Activated CD8-positive, alpha-beta T cell treated with anti-CD3 and anti-CD28 coated beads for 36 hours (primary cell): ENCODE results near the gene BMPR2. TPM values are rescaled to one million over a fixed set of nuclear protein-coding genes. Genes with fewer than 3 reads are reported as not detected.
"Not testable (repeated sequence)": the region's sequence is repeated elsewhere in the genome, so short reads cannot be mapped to it uniquely, and the experiment has no call there.

Experiments used
- ATAC-seq: fragments of 200-7000 bp; cut with Tn5 transposase; one replicate; pipeline ENCODE4 v1.10.0; 2021; ENCODE audit warnings: mild to moderate bottlenecking, moderate library complexity
- CTCF ChIA-PET: fragments of 350-600 bp; sonication (Branson Sonifier 250); formaldehyde crosslinking; loops from one replicate; lab custom pipeline; 2021; ENCODE audit warnings: antibody characterized with exemption; lab: Charles Lee
- POLR2A ChIA-PET: fragments of 350-600 bp; sonication (Branson Sonifier 250); formaldehyde crosslinking; loops from one replicate; lab custom pipeline; 2021; ENCODE audit warnings: antibody characterized with exemption; lab: Charles Lee
- DNase-seq: peaks from one replicate; pipeline ENCODE4 v3.0.0-alpha.2; 2020
- H3K27ac Mint-ChIP-seq: one replicate; pipeline ENCODE4 v1.8.0; 2021; ENCODE audit warnings: mild to moderate bottlenecking, mixed read lengths
- H3K27me3 Mint-ChIP-seq: one replicate; pipeline ENCODE4 v1.8.0; 2021; ENCODE audit warnings: mixed read lengths
- H3K36me3 Mint-ChIP-seq: one replicate; pipeline ENCODE4 v1.8.0; 2021; ENCODE audit warnings: low read depth, mixed read lengths
- H3K4me1 Mint-ChIP-seq: one replicate; pipeline ENCODE4 v1.8.0; 2021; ENCODE audit warnings: low read depth, mixed read lengths
- H3K4me3 Mint-ChIP-seq: one replicate; pipeline ENCODE4 v1.8.0; 2021; ENCODE audit warnings: mild to moderate bottlenecking, moderate library complexity, mixed read lengths
- H3K9me3 Mint-ChIP-seq: one replicate; pipeline ENCODE4 v1.8.0; 2021; ENCODE audit warnings: mixed read lengths
- intact Hi-C: fragments of 100-400 bp; cut with micrococcal nuclease; formaldehyde crosslinking; loops from one replicate; pipeline ENCODE4 v1.10.0; 2022
- total RNA-seq, 2 experiments: library from RNA; stranded (reverse); gene quantifications; one replicate each; pipeline ENCODE4 v1.2.3, GENCODE V29; 2021
- TF ChIP-seq, protein P1 (sequence below): fragments of 200-600 bp; IDR thresholded peaks from one replicate; pipeline ENCODE4 v1.8.0; 2022; ENCODE audit warnings: antibody characterized with exemption, mild to moderate bottlenecking

Gene BMPR2
- total RNA-seq, 2 experiments from 2014 or later = 7.1 to 7.7 TPM

DNA sequence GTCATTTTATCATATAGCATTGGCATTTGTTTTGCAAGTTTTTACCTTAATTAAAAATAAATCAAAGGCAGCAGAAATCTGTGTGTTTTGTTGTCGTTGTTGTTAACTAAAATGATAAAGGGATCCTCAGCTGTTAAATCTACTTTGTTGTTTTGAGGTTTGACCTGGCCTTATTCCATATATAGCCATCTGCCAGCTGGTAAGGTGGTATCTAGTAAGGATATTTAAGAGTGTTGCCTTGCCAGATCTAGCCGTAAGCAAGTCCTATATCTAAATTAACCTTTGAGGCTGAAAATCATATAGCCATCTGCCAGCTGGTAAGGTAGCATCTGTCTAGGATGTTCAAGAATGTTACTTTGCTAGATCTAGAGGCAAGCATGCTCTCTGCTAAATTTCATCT, 56.6 kb downstream of the BMPR2 start:
- POLR2A ChIA-PET = no interaction called here
- H3K27ac Mint-ChIP-seq = no peak overlapping the region
- no peak for DNase-seq
- H3K27me3 Mint-ChIP-seq = no peaks in the 10 kb centered on the region
- intact Hi-C loops = no loop called here
- no peaks in the 10 kb centered on the region for H3K4me1 Mint-ChIP-seq
- TF ChIP-seq, protein P1, sequence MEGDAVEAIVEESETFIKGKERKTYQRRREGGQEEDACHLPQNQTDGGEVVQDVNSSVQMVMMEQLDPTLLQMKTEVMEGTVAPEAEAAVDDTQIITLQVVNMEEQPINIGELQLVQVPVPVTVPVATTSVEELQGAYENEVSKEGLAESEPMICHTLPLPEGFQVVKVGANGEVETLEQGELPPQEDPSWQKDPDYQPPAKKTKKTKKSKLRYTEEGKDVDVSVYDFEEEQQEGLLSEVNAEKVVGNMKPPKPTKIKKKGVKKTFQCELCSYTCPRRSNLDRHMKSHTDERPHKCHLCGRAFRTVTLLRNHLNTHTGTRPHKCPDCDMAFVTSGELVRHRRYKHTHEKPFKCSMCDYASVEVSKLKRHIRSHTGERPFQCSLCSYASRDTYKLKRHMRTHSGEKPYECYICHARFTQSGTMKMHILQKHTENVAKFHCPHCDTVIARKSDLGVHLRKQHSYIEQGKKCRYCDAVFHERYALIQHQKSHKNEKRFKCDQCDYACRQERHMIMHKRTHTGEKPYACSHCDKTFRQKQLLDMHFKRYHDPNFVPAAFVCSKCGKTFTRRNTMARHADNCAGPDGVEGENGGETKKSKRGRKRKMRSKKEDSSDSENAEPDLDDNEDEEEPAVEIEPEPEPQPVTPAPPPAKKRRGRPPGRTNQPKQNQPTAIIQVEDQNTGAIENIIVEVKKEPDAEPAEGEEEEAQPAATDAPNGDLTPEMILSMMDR = no peak
- H3K9me3 Mint-ChIP-seq = peaks cover 8% of the 10 kb centered on the region
- ATAC-seq = no peak
- no peak overlapping the region for H3K4me3 Mint-ChIP-seq
- CTCF ChIA-PET = no interaction called here
- H3K36me3 Mint-ChIP-seq = peaks cover 13% of the 10 kb centered on the region

DNA sequence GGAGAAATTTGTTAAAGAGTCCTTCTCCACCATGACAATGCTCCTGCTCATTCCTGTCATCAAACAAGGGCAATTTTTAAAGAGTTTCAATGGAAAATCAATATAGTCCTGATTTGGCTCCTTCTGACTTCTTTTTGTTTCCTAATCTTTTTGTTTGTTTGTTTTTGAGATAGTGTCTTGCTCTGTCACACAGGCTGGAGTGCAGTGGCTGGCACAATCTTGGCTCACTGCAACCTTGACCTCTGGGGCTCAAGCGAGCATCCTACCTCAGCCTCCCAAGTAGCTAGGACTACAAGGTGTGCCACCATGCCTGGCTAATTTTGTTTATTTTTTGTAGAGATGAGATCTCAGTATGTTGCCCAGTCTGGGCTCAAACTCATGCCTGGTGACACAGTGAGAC, 58.3 kb downstream of the BMPR2 start:
- Mint-ChIP-seq H3K4me1 (no peaks in the 10 kb centered on the region), H3K36me3 (peaks cover 2% of the 10 kb centered on the region), H3K9me3 (peaks cover 2% of the 10 kb centered on the region), H3K27me3 (no peaks in the 10 kb centered on the region), H3K4me3 (no peak overlapping the region), H3K27ac (no peak overlapping the region)
- ATAC-seq (no peak), DNase-seq (no peak)
- intact Hi-C loops = no loop called here
- CTCF ChIA-PET = no interaction called here
- TF ChIP-seq, protein P1 = no peak
- POLR2A ChIA-PET = no interaction called here

- TF ChIP-seq, protein P1 = no peak
- intact Hi-C loops = no loop called here
- ATAC-seq = no peak
- no peaks in the 10 kb centered on the region for H3K27me3 Mint-ChIP-seq
- POLR2A ChIA-PET = no interaction called here
- no peaks in the 10 kb centered on the region for H3K36me3 Mint-ChIP-seq
- no peaks in the 10 kb centered on the region for H3K9me3 Mint-ChIP-seq
- H3K4me3 Mint-ChIP-seq = no peak overlapping the region
- DNase-seq = no peak
- CTCF ChIA-PET = no interaction called here
- H3K27ac Mint-ChIP-seq = no peak overlapping the region
- H3K4me1 Mint-ChIP-seq = no peaks in the 10 kb centered on the region
Observed at GRCh38 chr2:202436626-202437025, 60.5 kb downstream of the BMPR2 start.

- DNase-seq, H3K27me3 Mint-ChIP-seq, H3K27ac Mint-ChIP-seq, H3K4me3 Mint-ChIP-seq, POLR2A ChIA-PET, H3K4me1 Mint-ChIP-seq, ATAC-seq, CTCF ChIA-PET, H3K36me3 Mint-ChIP-seq, intact Hi-C loops, H3K9me3 Mint-ChIP-seq: not testable (repeated sequence)
Observed at GRCh38 chr2:202440117-202440516, 64.0 kb downstream of the BMPR2 start.

DNA sequence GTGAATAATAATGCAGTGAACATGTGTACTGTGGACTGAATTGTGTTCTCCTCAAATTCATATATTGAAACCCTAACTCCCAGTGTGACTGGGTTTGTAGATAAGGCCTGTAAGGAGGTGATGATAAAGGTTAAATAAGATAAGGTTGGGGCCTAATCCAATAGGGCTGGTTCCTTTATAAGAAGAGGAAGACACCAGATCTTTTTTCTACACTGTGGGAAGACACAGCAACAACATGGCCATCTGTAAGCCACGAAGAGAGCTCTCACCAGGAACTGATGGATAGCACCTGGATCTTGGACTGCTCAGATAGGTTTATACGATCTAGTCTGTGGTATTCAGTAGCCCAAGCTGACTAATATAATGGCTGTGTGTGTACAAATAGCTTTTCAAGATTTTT, 66.8 kb downstream of the BMPR2 start:
- intact Hi-C loops = no loop called here
- TF ChIP-seq, protein P1 = no peak
- H3K4me1 Mint-ChIP-seq = peaks cover 5% of the 10 kb centered on the region
- H3K4me3 Mint-ChIP-seq = no peak overlapping the region
- no peaks in the 10 kb centered on the region for H3K36me3 Mint-ChIP-seq
- ChIA-PET POLR2A (no interaction called here), CTCF (no interaction called here)
- H3K27ac Mint-ChIP-seq = no peak overlapping the region
- H3K27me3 Mint-ChIP-seq = no peaks in the 10 kb centered on the region
- no peaks in the 10 kb centered on the region for H3K9me3 Mint-ChIP-seq
- DNase-seq = no peak
- no peak for ATAC-seq

DNA sequence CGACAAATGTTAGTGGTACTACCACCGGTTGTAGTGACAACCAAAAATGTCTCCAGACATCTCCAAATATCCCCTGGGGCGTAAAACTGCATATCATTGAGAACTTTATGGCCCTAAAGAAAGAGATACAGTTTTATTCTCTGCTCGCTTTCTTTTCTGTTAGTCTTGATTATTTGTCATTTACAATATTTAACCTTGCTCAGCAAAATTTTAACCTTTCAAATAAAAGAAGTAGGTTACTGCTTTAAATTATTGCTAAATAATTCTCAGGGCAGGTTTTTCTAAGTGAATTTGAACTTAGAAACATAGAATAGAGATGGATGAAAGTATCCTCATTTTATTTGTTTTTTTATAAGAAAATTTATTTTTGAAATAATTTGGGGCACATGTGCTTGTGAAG, 67.9 kb downstream of the BMPR2 start:
- H3K9me3 Mint-ChIP-seq = peaks cover 2% of the 10 kb centered on the region
- no peaks in the 10 kb centered on the region for H3K27me3 Mint-ChIP-seq
- H3K4me3 Mint-ChIP-seq = no peak overlapping the region
- H3K4me1 Mint-ChIP-seq = peaks cover 5% of the 10 kb centered on the region
- TF ChIP-seq, protein P1 = no peak
- DNase-seq (no peak), ATAC-seq (no peak)
- ChIA-PET POLR2A (no interaction called here), CTCF (no interaction called here)
- H3K27ac Mint-ChIP-seq = no peak overlapping the region
- H3K36me3 Mint-ChIP-seq = peaks cover 2% of the 10 kb centered on the region
- intact Hi-C loops = no loop called here
